Thoracic aorta (tissue), 2 donors: ENCODE data around the gene PPDPF. TPM values are rescaled to one million over a fixed set of nuclear protein-coding genes. Genes with fewer than 3 reads are reported as not detected.
"Not testable (repeated sequence)": the region's sequence is repeated elsewhere in the genome, so short reads cannot be mapped to it uniquely, and the experiment has no call there.

Experiments
- ATAC-seq: fragments of 150-250 bp; one replicate; pipeline ENCODE4 v1.8.0; 2017; ENCODE audit warnings: low read depth; ENCODE audit not compliant: insufficient number of reproducible peaks, low FRiP score
- DNase-seq: peaks from one replicate; pipeline ENCODE4 v3.0.0-alpha.2; 2020; ENCODE audit warnings: low spot score
- H3K27ac ChIP-seq, 2 donors: fragments of 200-600 bp; sonication (generic); 1 replicate in 1 of 2; 2 replicates in 1 of 2; pipeline ENCODE4 v1.5.1; 2016; ENCODE audit warnings: mild to moderate bottlenecking in 2 of 2, moderate library complexity in 2 of 2
- H3K27me3 ChIP-seq: fragments of 200-600 bp; sonication (generic); replicated peaks from 2 replicates; pipeline ENCODE4 v1.6.0; 2016; ENCODE audit warnings: mild to moderate bottlenecking; ENCODE audit not compliant: insufficient read depth
- H3K36me3 ChIP-seq: fragments of 200-600 bp; sonication (generic); one replicate; pipeline ENCODE4 v1.5.1; 2016
- H3K4me1 ChIP-seq, 2 donors: fragments of 200-600 bp; sonication (generic); 1 replicate in 1 of 2; 2 replicates in 1 of 2; pipeline versions ENCODE4 v1.5.1 to v1.6.0; 2016; ENCODE audit warnings: low read depth in 2 of 2, mild to moderate bottlenecking in 1 of 2; ENCODE audit not compliant: control insufficient read depth in 1 of 2
- H3K4me3 ChIP-seq: fragments of 200-600 bp; sonication (generic); 2 replicates; pipeline ENCODE4 v1.5.1; 2016; ENCODE audit warnings: mild to moderate bottlenecking
- H3K9me3 ChIP-seq: fragments of 200-600 bp; sonication (generic); 2 replicates; pipeline ENCODE4 v1.5.1; 2016
- total RNA-seq, 2 donors: library from RNA; depleted of rRNA; stranded (reverse); fragments of >200 nt; gene quantifications; one replicate each; pipeline versions ENCODE4 v1.1.0 to v1.2.3, GENCODE V29; 2016
- TF ChIP-seq, protein P1 (sequence below): fragments of 200-600 bp; sonication (generic); IDR thresholded peaks from one replicate; pipeline ENCODE4 v1.5.1; 2019; ENCODE audit warnings: antibody characterized with exemption

Gene PPDPF
- total RNA-seq, 2 donors from 2014 or later = 105 to 197 TPM

DNA sequence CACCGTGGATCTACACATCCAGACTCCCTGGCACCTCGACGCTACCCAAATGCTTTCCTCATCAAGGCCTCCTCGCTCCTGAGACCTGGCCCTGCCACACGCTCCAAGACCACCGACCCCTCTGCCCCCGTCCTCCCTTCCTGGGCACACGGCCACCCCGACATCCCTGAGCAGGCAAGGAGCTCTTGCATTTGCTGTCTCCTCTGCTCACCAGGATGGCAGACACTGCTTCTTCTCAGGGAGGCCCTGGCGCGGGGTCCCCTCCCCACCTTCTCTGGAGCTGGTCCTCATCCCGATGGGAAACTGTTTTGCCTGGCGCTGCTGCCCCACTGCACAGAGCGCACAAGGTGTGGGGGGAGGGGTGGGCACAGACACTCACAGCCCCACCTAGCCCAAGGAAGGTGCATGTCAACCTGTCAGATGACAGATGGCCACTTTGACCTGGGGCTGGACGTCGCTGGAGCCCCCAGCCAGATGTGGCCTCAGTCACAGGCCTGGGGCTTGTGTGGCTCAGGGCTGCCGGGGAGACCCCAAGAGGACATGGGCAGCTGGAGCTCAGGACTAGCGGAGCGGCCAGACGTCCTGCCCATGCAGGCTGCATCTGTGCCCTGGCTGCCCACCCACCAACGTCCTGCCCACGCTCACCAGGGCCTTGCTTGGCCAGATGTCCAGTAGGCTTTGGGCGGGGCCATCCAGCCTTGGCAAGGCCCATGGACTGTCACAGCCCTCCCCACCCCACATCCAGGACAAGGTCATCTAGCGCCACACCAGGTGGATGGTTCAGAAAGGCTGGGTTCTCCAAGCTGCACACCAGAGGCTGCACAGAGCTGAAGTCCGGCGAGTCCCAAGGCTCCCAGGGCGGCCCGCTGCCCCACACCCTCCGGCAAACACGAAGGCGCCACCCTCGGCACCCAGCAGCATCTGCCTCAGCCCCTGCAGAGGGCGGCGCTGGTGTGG is 41.9 kb upstream of the PPDPF start:
- H3K36me3 ChIP-seq = no peaks in the 10 kb centered on the region
- ATAC-seq = no peak
- no peaks in the 10 kb centered on the region for H3K27me3 ChIP-seq
- H3K9me3 ChIP-seq = no peaks in the 10 kb centered on the region
- TF ChIP-seq, protein P1, sequence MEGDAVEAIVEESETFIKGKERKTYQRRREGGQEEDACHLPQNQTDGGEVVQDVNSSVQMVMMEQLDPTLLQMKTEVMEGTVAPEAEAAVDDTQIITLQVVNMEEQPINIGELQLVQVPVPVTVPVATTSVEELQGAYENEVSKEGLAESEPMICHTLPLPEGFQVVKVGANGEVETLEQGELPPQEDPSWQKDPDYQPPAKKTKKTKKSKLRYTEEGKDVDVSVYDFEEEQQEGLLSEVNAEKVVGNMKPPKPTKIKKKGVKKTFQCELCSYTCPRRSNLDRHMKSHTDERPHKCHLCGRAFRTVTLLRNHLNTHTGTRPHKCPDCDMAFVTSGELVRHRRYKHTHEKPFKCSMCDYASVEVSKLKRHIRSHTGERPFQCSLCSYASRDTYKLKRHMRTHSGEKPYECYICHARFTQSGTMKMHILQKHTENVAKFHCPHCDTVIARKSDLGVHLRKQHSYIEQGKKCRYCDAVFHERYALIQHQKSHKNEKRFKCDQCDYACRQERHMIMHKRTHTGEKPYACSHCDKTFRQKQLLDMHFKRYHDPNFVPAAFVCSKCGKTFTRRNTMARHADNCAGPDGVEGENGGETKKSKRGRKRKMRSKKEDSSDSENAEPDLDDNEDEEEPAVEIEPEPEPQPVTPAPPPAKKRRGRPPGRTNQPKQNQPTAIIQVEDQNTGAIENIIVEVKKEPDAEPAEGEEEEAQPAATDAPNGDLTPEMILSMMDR = no peak
- no peak overlapping the region for H3K4me3 ChIP-seq
- no peak for DNase-seq
- no peak overlapping the region for H3K27ac ChIP-seq
- no peaks in the 10 kb centered on the region for H3K4me1 ChIP-seq

DNA sequence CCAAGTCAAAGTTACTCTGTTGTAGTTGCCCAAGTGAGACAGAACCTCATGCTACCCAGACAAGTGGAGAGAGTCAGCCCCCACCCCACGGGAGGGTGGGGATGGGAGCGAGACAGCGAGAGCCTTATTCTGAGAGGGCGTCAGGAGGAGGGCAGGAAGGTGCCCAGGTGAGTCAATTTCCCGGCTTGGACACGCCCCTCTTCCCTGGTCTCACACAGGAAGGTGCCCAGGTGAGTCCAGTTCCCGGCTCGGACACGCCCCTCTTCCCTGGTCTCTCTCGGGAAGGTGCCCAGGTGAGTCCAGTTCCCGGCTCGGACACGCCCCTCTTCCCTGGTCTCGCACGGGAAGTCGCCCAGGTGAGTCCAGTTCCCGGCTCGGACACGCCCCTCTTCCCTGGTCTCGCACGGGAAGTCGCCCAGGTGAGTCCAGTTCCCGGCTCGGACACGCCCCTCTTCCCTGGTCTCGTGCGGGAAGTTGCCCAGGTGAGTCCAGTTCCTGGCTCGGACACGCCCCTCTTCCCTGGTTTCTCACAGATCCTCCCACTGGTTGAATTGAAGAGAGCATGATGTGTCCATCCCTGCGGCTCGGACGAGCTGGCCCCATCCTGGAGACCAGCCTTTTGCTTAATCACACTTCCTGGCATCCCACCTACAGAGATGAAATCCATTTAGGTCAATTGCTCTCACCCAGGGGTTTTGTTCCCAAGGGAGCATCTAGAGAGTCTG is 40.7 kb upstream of the PPDPF start:
- DNase-seq, H3K27ac ChIP-seq, H3K9me3 ChIP-seq, H3K36me3 ChIP-seq, H3K4me3 ChIP-seq, H3K27me3 ChIP-seq, H3K4me1 ChIP-seq, ATAC-seq: not testable (repeated sequence)

DNA sequence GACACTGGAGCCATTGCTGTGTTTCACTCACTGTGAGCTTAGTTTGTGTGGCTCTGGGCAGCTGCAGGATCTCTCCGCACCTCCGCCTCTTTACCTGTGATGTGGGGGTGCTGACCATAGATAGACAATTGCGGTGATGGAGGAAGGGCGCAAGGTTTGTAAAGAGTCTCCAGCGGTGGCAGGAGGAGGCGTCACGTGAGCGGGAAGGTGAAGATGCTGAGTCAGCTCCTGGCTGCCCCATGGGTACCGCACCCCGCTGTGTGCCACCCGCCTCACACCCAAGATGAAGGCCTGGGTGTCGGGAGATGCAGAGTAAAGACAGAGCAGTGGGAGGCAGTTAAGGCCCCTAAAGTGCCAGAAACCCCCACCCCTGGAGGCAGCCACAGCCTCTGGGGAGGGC is 39.1 kb upstream of the PPDPF start:
- no peaks in the 10 kb centered on the region for H3K27me3 ChIP-seq
- TF ChIP-seq, protein P1 = no peak
- ATAC-seq (no peak), DNase-seq (no peak)
- no peak overlapping the region for H3K4me3 ChIP-seq
- no peaks in the 10 kb centered on the region for H3K4me1 ChIP-seq
- no peaks in the 10 kb centered on the region for H3K9me3 ChIP-seq
- no peak overlapping the region for H3K27ac ChIP-seq
- no peaks in the 10 kb centered on the region for H3K36me3 ChIP-seq

DNA sequence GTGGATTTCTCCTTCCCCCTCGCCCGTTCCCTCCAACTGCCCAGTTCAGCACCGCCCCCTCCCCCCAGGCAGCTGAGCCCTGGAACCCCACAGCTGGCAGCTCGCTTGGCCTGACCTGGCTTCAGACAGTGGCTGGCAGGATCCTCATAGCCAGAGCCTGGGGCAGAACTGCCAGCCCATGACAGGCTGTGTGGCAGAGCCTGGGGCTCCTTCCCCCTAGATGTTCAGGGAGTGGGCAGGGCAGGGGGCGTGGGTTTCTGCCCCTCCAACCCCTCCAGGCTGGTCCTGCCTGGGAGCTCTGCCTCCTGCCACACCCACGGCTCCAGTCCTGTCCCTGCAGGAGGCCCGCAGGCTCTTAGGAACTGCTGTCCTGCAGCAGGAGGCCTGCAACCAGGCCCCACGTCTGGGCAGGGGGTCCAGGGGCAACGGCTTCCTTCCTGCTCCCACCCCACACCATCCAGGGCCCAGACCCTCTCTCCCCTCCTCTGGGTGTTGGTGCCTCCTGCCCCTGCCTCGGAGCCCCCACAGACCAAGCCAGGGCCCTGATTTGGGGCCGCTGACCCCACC is 38.5 kb upstream of the PPDPF start:
- no peaks in the 10 kb centered on the region for H3K27me3 ChIP-seq
- no peaks in the 10 kb centered on the region for H3K4me1 ChIP-seq
- H3K4me3 ChIP-seq = no peak overlapping the region
- H3K9me3 ChIP-seq = no peaks in the 10 kb centered on the region
- ATAC-seq (no peak), DNase-seq (no peak)
- H3K36me3 ChIP-seq = no peaks in the 10 kb centered on the region
- H3K27ac ChIP-seq = no peak overlapping the region
- TF ChIP-seq, protein P1 = no peak

DNA sequence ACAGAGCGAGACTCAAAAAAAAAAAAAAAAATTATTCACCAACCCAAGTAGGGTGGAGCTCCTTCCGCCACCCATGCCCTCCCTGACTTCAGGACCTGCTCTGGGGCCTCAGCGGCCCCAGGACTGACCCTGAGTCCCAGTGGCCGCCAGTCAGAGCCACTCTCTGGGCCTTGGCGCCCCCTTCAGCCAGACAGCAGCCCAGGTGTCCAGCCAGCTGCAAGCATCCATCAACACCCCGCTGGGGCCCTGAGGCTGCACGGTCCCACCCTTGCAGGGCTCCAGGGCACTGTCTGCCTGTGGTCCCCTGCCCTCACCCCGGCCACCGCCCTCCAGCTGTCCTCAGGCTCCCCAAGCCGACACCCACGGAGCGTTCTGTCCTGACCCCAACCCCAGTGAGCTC is 36.7 kb upstream of the PPDPF start:
- no peak overlapping the region for H3K4me3 ChIP-seq
- H3K27me3 ChIP-seq = peaks cover 7% of the 10 kb centered on the region
- H3K4me1 ChIP-seq = no peaks in the 10 kb centered on the region
- no peaks in the 10 kb centered on the region for H3K36me3 ChIP-seq
- ATAC-seq (no peak), DNase-seq (no peak)
- H3K9me3 ChIP-seq = no peaks in the 10 kb centered on the region
- H3K27ac ChIP-seq = no peak overlapping the region
- TF ChIP-seq, protein P1 = no peak
